Subcutaneous adipose tissue (tissue), 4 donors: ENCODE results near the gene CSTB. TPM values are rescaled to one million over a fixed set of nuclear protein-coding genes. Genes with fewer than 3 reads are reported as not detected.

Experiments used
- CTCF ChIP-seq: fragments of 450-650 bp; IDR thresholded peaks from one replicate; pipeline ENCODE4 v1.5.1; 2016; ENCODE audit warnings: low read depth, mild to moderate bottlenecking, control low read depth, antibody characterized with exemption, moderate library complexity
- total RNA-seq, 4 donors: library from RNA; depleted of rRNA; stranded (reverse); fragments of >200 nt; gene quantifications; one replicate each; pipeline ENCODE4 v1.1.0, GENCODE V29; 2016

Gene CSTB
- total RNA-seq, 4 donors from 2014 or later: 14.5 to 61.4 (median 34.9) TPM

GRCh38 chr21:43749651-43750262, 26.4 kb downstream of the CSTB start:
- no peak for TF ChIP-seq CTCF

GRCh38 chr21:43748622-43749021, 27.5 kb downstream of the CSTB start:
- no peak for TF ChIP-seq CTCF

- no peak for TF ChIP-seq CTCF
Observed at GRCh38 chr21:43745772-43746517, 30.2 kb downstream of the CSTB start.

GRCh38 chr21:43744725-43745124, 31.4 kb downstream of the CSTB start:
- no peak for TF ChIP-seq CTCF

GRCh38 chr21:43743947-43744346, 32.2 kb downstream of the CSTB start:
- TF ChIP-seq CTCF: no peak

- no peak for TF ChIP-seq CTCF
Observed at GRCh38 chr21:43741423-43742096, 34.5 kb downstream of the CSTB start.

GRCh38 chr21:43740497-43741156, 35.5 kb downstream of the CSTB start:
- no peak for TF ChIP-seq CTCF
